ENCODE measurements around the gene NEURL1. TPM values are rescaled to one million over a fixed set of nuclear protein-coding genes. Genes with fewer than 3 reads are reported as not detected.

Gene NEURL1
- total and polyA plus RNA-seq, 10 of the 15 experiments (the other 5 are each of a cell fraction or from before 2014, with no cell fraction given): 0.02 to 0.05 (median 0.05) TPM; not detected in 6

GRCh38 chr10:103493916-103494877, 692 bp downstream of the NEURL1 start (continued):
- no peak for TF ChIP-seq ZNF24 (IDR thresholded peaks at IDR 0.05)

- ChIA-PET CTCF (interaction anchor here (1.9 to 3.5 kb wide), 2 partner anchors 70 to 98 kb away, joined by 4 to 11 read pairs; no protein-coding TSS in a partner anchor), POLR2A (no interaction called here), RAD21 (ENCODE audit: unreplicated experiment) (no interaction called here), SMC1A (ENCODE audit: uncharacterized antibody, unreplicated experiment) (interaction anchor here (1.3 kb wide), 1 partner anchor 13 kb away, joined by 3 read pairs; no protein-coding TSS in a partner anchor)
- intact Hi-C loops (cut with micrococcal nuclease; ENCODE audit: unreplicated experiment): no loop called here
- TF ChIP-seq ETV6 (conservative IDR thresholded peaks at IDR 0.05 in 1 of 2, IDR thresholded peaks at IDR 0.05 in 1 of 2; ENCODE audit: borderline replicate concordance in 1 of 2, low read depth in 1 of 2) (no peak), ZNF207 (IDR thresholded peaks at IDR 0.05; ENCODE audit: borderline replicate concordance) (no peak), CREM (IDR thresholded peaks at IDR 0.05; ENCODE audit: low read depth) (no peak), PRDM15 (CRISPR knock-in tag; IDR thresholded peaks at IDR 0.05) (no peak), STAT3 (IDR thresholded peaks at IDR 0.05; ENCODE audit: low read depth, low read length) (no peak), NFYA (IDR thresholded peaks at IDR 0.05; ENCODE audit: borderline replicate concordance, low read depth, low read length) (no peak), ZNF217 (IDR thresholded peaks at IDR 0.05) (no peak), DPF2 (IDR thresholded peaks at IDR 0.05) (no peak)
- H2AFZ ChIP-seq (ENCODE audit: control insufficient read depth, low read depth, low read length): no peak overlapping the region
- H3K79me2 ChIP-seq (ENCODE audit: control insufficient read depth, insufficient read depth, low read length): no peaks in the 10 kb centered on the region
- ATAC-seq: no peak
- 51% methylated on average over 3 of the region's 3 CpGs for WGBS (ENCODE audit: insufficient coverage, insufficient replicate concordance, low lambda C conversion rate, missing lambda C conversion rate)
- no peak overlapping the region for H3K9ac ChIP-seq (ENCODE audit: control insufficient read depth, insufficient read depth, low read length)
- DNase-seq (ENCODE audit: low read depth, low spot score): no peak
- H3K36me3 ChIP-seq (ENCODE audit: control insufficient read depth in 2 of 2, insufficient read depth in 2 of 2, low read length in 1 of 2): no peaks in the 10 kb centered on the region
- BruUV-seq (replicated peaks): no TSS peak
- H3K4me1 ChIP-seq (ENCODE audit: control insufficient read depth, insufficient read depth, low read length): peaks cover 8% of the 10 kb centered on the region
- H3K27ac ChIP-seq (ENCODE audit: control insufficient read depth, insufficient read depth): no peak overlapping the region
- H3K4me3 ChIP-seq: no peak overlapping the region
- peaks cover 3% of the 10 kb centered on the region; the same call in 1 of the 2 replicates for H4K20me1 ChIP-seq (ENCODE audit: control insufficient read depth, insufficient read depth)
- in situ Hi-C loops (cut with MboI): no loop called here
- H3K27me3 ChIP-seq (replicated peaks in 1 of 2; ENCODE audit: control insufficient read depth in 2 of 2, insufficient read depth in 2 of 2, low read length in 1 of 2): peaks cover 15 to 18% of the 10 kb centered on the region in 2 experiments
- FAIRE-seq: no peak
- H3K4me2 ChIP-seq (ENCODE audit: control insufficient read depth, insufficient read depth): no peak overlapping the region
- H3K9me3 ChIP-seq (replicated peaks; ENCODE audit: control insufficient read depth, insufficient read depth, low read length): no peaks in the 10 kb centered on the region
Observed at GRCh38 chr10:103495321-103495720, 1.8 kb downstream of the NEURL1 start.

Data from GM12878 (cell line).